GM18507 (cell line): ENCODE measurements around the gene GNAS.

Experiments used
- DNase-seq: peaks from one replicate; pipeline ENCODE4 v3.0.0; 2011; ENCODE audit warnings: low read depth; ENCODE audit not compliant: insufficient read length; ENCODE audit errors: extremely low spot score
- FAIRE-seq: peaks from 2 replicates; lab custom pipeline; 2011; peaks lifted over from hg19 to GRCh38; lab: Jason Lieb, UNC

GNAS gene

GRCh38 chr20:58851221-58851968 lies 1.1 kb upstream of the GNAS start:
- no peak for DNase-seq
- no peak for FAIRE-seq

GRCh38 chr20:58851969-58852458 lies 502 bp upstream of the GNAS start:
- DNase-seq = no peak
- FAIRE-seq = no peak

GRCh38 chr20:58853466-58853865 lies 950 bp downstream of the GNAS start:
- FAIRE-seq (no peak), DNase-seq (no peak)

- no peak for DNase-seq
- FAIRE-seq = no peak
Measured at GRCh38 chr20:58853976-58854637, 1.6 kb downstream of the GNAS start.

GRCh38 chr20:58854638-58855471 lies 2.3 kb downstream of the GNAS start:
- DNase-seq (no peak), FAIRE-seq (no peak)

GRCh38 chr20:58855506-58856389 lies 3.2 kb downstream of the GNAS start:
- DNase-seq (no peak), FAIRE-seq (no peak)

GRCh38 chr20:58863044-58863790 lies 10.7 kb downstream of the GNAS start:
- FAIRE-seq = no peak
- DNase-seq = no peak

GRCh38 chr20:58864346-58864745 lies 11.8 kb downstream of the GNAS start:
- FAIRE-seq = no peak
- DNase-seq = no peak

- no peak for FAIRE-seq
- DNase-seq = no peak
Measured at GRCh38 chr20:58865843-58866242, 13.3 kb downstream of the GNAS start.

GRCh38 chr20:58867211-58867610 lies 14.7 kb downstream of the GNAS start:
- no peak for DNase-seq
- no peak for FAIRE-seq

GRCh38 chr20:58868795-58869194 lies 16.3 kb downstream of the GNAS start:
- DNase-seq (no peak), FAIRE-seq (no peak)

- no peak for FAIRE-seq
- no peak for DNase-seq
Measured at GRCh38 chr20:58869662-58870227, 17.2 kb downstream of the GNAS start.

- no peak for DNase-seq
- peak; percentile 77 for FAIRE-seq
Measured at GRCh38 chr20:58870293-58871014, 17.9 kb downstream of the GNAS start.

GRCh38 chr20:58871533-58872102 lies 19.1 kb downstream of the GNAS start:
- FAIRE-seq = no peak
- no peak for DNase-seq

GRCh38 chr20:58874469-58874868 lies 22.0 kb downstream of the GNAS start:
- FAIRE-seq = no peak
- DNase-seq = no peak

- DNase-seq (no peak), FAIRE-seq (no peak)
Measured at GRCh38 chr20:58875111-58875510, 22.6 kb downstream of the GNAS start.

GRCh38 chr20:58875541-58876134 lies 23.1 kb downstream of the GNAS start:
- DNase-seq (no peak), FAIRE-seq (no peak)
